ENCODE results near the gene CD52.
A peak's percentile ranks its signal among the peaks of the same experiment; 100 is the strongest.

CD52 gene

GRCh38 chr1:26363549-26364448 is 46.0 kb downstream of the CD52 start:
- peak; percentile 82 for TF ChIP-seq CTCF (IDR thresholded peaks at IDR 0.05)

- TF ChIP-seq CTCF (IDR thresholded peaks at IDR 0.05) = no peak
These were observed 47.2 kb downstream of the CD52 start for GRCh38 chr1:26364956-26365355.

DNA sequence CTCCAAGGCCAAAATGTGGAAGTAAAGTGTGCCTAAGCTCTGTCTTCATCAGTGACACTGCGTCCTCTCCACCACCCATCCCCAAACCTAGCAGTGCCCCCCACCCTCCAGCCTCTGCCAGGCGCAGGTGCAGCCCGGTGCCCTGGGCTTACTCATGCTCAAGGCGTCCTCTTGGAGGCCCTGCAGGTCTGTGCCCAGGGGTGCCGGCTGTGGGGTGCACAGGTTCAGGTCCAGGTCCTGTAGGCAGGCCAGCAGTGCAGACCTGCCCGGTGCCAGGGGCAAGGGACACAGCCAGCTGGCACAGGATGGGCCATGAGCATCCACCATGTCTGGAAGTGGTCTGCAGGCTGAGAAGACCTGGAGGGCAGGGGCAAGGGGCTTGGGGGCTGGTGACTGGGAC is 49.7 kb downstream of the CD52 start:
- no peak for TF ChIP-seq CTCF (IDR thresholded peaks at IDR 0.05)

DNA sequence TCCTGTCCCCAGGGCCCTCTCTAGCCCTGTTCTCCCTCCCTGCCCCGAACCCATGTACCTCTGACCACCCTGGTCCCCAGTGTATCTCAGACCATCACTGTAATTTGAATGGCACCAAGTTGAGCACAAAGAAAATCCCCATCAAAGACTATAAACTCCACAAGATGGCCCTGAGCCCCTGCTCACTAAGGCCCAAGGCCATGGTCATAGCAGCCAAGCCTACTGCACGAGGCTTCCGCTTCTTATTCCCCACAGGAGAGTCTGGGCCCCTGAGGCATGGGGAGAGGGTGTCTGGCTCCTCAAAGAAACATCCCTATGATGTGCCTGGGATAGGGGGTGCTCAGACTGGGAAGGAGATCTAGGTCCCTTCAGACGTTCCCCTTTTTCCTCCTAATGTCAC is 50.2 kb downstream of the CD52 start:
- no peak for TF ChIP-seq CTCF (IDR thresholded peaks at IDR 0.05)

GRCh38 chr1:26368486-26368885 is 50.7 kb downstream of the CD52 start:
- TF ChIP-seq CTCF (IDR thresholded peaks at IDR 0.05) = no peak
